Measurements from ENCODE around the gene GOLM1. TPM values are rescaled to one million over a fixed set of nuclear protein-coding genes. Genes with fewer than 3 reads are reported as not detected.

The GOLM1 gene
- total RNA-seq, 6 experiments from 2014 or later, result 5.8 to 51.6 (median 15.9) TPM

DNA sequence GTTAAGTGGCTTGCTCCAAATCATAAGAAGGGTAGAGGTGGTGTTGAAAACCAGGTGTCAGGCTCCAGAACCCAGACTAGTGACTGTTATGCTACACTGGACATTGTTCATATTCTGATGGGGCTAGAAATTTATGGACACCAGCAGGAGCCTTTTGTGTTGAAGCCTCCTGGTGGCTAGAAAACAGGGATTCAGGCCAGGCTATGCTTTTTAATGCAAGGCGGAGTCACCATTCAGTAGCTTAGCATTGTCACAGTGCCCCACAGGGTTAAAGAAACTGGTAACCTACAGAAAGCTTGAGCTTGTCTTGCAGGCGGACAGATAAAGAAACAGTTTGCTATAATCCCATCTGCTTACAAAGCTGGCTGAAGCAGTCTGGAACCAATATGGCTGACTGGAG is 23.0 kb upstream of the GOLM1 start:
- intact Hi-C loops (cut with DNase I), result no loop called here
- no peaks in the 10 kb centered on the region for H3K9me3 ChIP-seq
- no peak for DNase-seq
- H3K4me3 ChIP-seq, result no peak overlapping the region
- no peaks in the 10 kb centered on the region for H3K27me3 ChIP-seq
- no peaks in the 10 kb centered on the region for H3K36me3 ChIP-seq
- 100% methylated on average over 2 of the region's 2 CpGs for WGBS (ENCODE audit: insufficient coverage, low coverage, low lambda C conversion rate, missing lambda C conversion rate)
- TF ChIP-seq, protein P1, sequence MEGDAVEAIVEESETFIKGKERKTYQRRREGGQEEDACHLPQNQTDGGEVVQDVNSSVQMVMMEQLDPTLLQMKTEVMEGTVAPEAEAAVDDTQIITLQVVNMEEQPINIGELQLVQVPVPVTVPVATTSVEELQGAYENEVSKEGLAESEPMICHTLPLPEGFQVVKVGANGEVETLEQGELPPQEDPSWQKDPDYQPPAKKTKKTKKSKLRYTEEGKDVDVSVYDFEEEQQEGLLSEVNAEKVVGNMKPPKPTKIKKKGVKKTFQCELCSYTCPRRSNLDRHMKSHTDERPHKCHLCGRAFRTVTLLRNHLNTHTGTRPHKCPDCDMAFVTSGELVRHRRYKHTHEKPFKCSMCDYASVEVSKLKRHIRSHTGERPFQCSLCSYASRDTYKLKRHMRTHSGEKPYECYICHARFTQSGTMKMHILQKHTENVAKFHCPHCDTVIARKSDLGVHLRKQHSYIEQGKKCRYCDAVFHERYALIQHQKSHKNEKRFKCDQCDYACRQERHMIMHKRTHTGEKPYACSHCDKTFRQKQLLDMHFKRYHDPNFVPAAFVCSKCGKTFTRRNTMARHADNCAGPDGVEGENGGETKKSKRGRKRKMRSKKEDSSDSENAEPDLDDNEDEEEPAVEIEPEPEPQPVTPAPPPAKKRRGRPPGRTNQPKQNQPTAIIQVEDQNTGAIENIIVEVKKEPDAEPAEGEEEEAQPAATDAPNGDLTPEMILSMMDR (IDR thresholded peaks at IDR 0.05), result no peak
- TF ChIP-seq POLR2A (IDR thresholded peaks at IDR 0.05), result no peak
- H3K4me1 ChIP-seq, result no peaks in the 10 kb centered on the region
- ATAC-seq, result no peak
- H3K27ac ChIP-seq, result no peak overlapping the region

DNA sequence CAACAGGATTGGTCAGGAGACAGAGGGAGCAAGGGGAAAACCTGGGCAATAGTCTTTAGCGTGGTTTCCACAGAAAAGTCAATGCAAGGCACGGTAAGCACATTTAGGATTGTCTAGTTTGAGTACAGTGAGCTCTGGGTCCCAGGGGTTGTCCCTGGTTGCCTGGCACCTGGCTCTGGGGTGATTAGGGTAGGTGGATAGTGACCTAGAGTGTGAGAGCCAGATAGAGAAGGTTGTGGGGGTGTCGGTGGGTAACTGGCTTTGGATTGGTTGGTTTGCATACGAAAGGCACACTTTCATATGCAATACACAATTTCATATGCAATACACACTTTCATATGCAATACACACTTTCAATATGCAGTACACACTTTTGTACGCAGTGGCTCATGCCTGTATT is 20.1 kb upstream of the GOLM1 start:
- TF ChIP-seq, protein P1 (IDR thresholded peaks at IDR 0.05), result no peak
- no peak for TF ChIP-seq POLR2A (IDR thresholded peaks at IDR 0.05)
- no peaks in the 10 kb centered on the region for H3K4me1 ChIP-seq
- no peak overlapping the region for H3K4me3 ChIP-seq
- WGBS (ENCODE audit: insufficient coverage, low coverage, low lambda C conversion rate, missing lambda C conversion rate), result 89% methylated on average over 3 of the region's 5 CpGs
- intact Hi-C loops (cut with DNase I), result no loop called here
- DNase-seq, result no peak
- no peak for ATAC-seq
- H3K36me3 ChIP-seq, result no peaks in the 10 kb centered on the region
- H3K9me3 ChIP-seq, result no peaks in the 10 kb centered on the region
- H3K27ac ChIP-seq, result no peak overlapping the region
- H3K27me3 ChIP-seq, result no peaks in the 10 kb centered on the region

DNA sequence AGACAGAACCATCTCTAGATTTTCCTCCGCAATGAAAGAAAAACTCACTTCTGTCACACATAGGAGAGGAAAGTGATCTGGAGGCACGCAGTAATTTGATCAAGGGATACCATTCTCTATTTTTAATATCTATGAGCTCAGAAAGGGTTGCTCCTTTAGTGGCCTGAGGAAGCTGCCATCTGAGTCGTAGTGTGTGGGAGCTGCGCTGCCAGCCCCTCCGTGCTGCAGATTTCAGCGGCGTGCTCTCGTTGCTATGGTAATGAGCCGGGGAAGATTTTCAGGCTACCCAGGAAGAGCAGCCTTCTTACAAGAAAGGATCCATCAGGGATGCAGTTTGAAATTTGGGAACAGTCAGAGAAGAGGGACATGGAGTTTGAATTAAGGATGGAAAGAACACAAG is 17.1 kb upstream of the GOLM1 start:
- H3K27me3 ChIP-seq, result no peaks in the 10 kb centered on the region
- no peak overlapping the region for H3K27ac ChIP-seq
- H3K4me1 ChIP-seq, result no peaks in the 10 kb centered on the region
- no peak overlapping the region for H3K4me3 ChIP-seq
- intact Hi-C loops (cut with DNase I), result no loop called here
- ATAC-seq (no peak), DNase-seq (no peak)
- TF ChIP-seq, protein P1 (IDR thresholded peaks at IDR 0.05), result no peak
- no peak for TF ChIP-seq POLR2A (IDR thresholded peaks at IDR 0.05)
- H3K9me3 ChIP-seq, result no peaks in the 10 kb centered on the region
- no peaks in the 10 kb centered on the region for H3K36me3 ChIP-seq
- 82% methylated on average over 9 of the region's 9 CpGs for WGBS (ENCODE audit: insufficient coverage, low coverage, low lambda C conversion rate, missing lambda C conversion rate)

DNA sequence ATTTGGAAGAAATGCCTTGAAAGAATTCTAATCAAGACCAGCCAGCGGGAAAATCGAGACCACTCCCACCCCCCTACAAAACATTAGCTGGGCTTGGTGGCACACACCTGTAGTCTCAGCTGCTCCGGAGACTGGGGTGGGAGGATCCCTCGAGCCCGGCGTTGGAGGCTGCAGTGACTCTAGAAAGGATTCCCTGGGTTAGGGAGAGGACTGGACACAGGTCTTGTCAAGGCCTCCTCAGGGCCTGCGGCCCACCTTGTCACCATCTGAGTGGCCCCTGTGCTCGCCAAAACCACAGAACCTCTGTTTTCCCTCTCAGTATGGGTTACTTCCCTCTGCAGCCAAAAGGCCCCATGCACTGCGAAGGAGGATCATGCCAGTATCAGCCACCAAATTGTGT is 16.5 kb upstream of the GOLM1 start:
- TF ChIP-seq, protein P1 (IDR thresholded peaks at IDR 0.05), result no peak
- no peak for TF ChIP-seq POLR2A (IDR thresholded peaks at IDR 0.05)
- Histone ChIP-seq H3K27me3 (no peaks in the 10 kb centered on the region), H3K27ac (no peak overlapping the region), H3K4me1 (no peaks in the 10 kb centered on the region), H3K4me3 (no peak overlapping the region), H3K9me3 (no peaks in the 10 kb centered on the region), H3K36me3 (no peaks in the 10 kb centered on the region)
- no peak for ATAC-seq
- 38% methylated on average over 2 of the region's 9 CpGs for WGBS (ENCODE audit: insufficient coverage, low coverage, low lambda C conversion rate, missing lambda C conversion rate)
- DNase-seq, result no peak
- intact Hi-C loops (cut with DNase I), result no loop called here

DNA sequence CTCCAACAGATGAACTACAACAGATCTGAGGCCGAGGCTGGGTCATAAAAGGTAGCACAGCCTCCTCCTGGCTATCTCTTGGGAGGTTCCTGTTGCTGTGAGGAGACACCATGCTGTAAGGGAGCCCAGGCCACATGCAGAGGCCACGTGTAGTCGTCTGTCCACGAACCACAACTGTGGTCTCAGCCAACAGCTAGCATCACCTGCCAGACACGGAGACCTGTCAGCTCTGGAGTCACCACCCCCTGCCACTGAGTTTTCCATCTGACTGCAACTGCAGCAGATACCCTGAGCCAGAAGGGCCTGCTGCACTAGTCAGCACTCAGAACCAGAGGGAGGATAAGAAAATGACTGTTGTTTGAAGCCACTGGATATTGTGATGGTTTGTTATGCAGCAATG is 12.7 kb upstream of the GOLM1 start:
- no peaks in the 10 kb centered on the region for H3K4me1 ChIP-seq
- ATAC-seq (no peak), DNase-seq (no peak)
- TF ChIP-seq, protein P1 (IDR thresholded peaks at IDR 0.05), result no peak
- TF ChIP-seq POLR2A (IDR thresholded peaks at IDR 0.05), result no peak
- H3K9me3 ChIP-seq, result no peaks in the 10 kb centered on the region
- intact Hi-C loops (cut with DNase I), result no loop called here
- H3K27me3 ChIP-seq, result no peaks in the 10 kb centered on the region
- no peak overlapping the region for H3K4me3 ChIP-seq
- no peak overlapping the region for H3K27ac ChIP-seq
- 80% methylated on average over 1 of the region's 5 CpGs for WGBS (ENCODE audit: insufficient coverage, low coverage, low lambda C conversion rate, missing lambda C conversion rate)
- no peaks in the 10 kb centered on the region for H3K36me3 ChIP-seq
